Right renal pelvis (tissue), 4 donors: ENCODE data around the gene LAIR2. TPM values are rescaled to one million over a fixed set of nuclear protein-coding genes. Genes with fewer than 3 reads are reported as not detected.

Experiments
- DNase-seq, 4 donors: peaks; one replicate each; pipeline ENCODE4 v3.0.0-alpha.2; 2013; ENCODE audit warnings: low read depth in 4 of 4, low spot score in 3 of 4, missing footprints in 1 of 4
- polyA plus RNA-seq, 4 donors: library from polyadenylated mRNA; unstranded; fragments of 120-200 nt; gene quantifications; one replicate each; pipeline ENCODE4 v1.2.1, GENCODE V29; 2013; ENCODE audit not compliant: insufficient read length in 4 of 4

Gene LAIR2
- polyA plus RNA-seq, 4 donors = 0.21 to 0.49 TPM; not detected in 2

DNA sequence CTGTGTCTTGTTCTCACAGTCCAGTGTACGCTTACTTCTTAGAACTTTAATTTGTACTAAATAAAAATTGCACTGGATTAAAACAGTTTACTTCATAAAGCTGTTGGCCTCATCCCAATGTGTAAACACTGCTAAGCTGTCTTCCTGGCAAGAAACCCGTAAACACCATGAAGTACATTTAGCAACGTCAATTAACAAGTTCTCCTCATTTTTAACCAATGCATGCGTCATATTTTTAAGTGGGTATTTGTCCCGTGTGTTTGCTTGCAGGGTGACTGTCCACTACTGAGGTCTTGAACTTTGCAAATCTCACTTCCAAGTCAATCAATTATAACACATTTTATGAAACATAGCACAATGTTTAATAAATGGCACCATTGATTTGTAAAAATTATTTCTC is 28.2 kb downstream of the LAIR2 start:
- DNase-seq = no peak

DNA sequence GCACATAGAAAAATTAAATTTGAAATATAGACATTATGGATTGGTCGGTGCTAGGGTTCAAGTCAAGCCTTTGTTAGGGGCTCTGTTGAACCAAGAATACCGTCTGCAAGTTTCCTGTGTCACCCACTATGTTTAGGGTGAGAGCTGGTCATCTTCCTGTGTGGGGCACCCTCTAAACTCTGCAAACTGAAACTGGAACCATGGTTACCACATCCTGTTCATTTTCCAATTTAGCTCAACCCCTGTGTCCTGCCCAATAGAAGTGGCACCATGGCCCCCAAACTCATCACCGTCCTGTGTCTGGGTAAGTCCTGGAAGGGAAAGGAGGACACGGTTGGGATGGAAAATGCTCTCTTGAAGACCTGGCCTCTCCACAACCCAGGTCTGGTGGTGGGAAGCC is 29.9 kb downstream of the LAIR2 start:
- DNase-seq = no peak

DNA sequence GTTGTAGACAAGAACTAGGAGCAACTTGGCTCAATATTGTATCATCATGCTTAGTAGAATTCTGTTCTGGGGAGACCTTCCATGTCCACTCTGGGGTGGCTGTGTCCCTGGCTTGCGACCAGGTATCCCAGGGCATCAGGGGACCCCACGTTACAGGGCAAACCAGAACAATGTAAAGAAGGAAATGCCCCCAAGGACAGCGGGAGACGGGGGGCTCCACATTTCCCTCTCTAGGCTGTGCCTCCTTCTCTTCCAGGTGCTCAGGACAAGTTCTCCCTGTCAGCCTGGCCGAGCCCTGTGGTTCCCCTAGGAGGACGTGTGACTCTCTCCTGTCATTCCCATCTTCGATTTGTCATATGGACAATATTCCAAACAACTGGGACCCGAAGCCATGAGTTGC is 30.8 kb downstream of the LAIR2 start:
- no peak for DNase-seq

DNA sequence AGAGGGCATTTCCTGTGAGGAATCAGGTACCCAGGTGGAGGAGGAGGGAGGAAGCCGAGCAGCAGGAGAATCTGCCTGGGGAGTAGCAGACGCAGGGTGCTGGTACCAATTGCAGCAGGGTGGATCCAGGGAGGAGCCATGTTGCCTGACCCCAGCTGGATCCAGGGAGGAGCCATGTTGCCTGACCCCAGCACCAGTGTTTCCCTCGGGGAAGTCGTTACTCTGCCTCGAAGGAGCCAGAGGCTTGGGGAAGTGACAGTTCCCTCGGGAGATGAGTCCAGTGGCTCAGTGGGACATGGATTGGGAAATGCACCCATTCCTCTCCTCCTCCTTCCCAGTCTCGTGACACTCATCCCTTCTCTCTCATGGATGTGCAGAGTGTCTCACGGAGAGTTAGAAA is 31.5 kb downstream of the LAIR2 start:
- DNase-seq = no peak

DNA sequence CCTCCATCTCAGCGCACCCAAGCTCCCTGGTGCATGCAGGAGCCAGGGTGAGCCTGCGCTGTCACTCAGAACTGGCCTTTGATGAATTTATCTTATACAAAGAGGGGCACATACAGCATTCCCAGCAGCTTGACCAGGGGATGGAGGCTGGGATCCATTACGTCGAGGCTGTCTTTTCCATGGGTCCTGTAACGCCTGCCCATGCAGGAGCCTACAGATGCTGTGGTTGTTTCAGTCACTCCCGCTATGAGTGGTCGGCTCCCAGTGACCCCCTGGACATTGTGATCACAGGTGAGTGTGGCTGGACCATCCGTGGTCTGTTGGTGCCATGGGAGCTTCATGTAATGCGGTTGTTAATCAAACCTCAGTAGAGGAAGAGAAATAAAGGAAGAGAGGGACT is 33.0 kb downstream of the LAIR2 start:
- DNase-seq = no peak

DNA sequence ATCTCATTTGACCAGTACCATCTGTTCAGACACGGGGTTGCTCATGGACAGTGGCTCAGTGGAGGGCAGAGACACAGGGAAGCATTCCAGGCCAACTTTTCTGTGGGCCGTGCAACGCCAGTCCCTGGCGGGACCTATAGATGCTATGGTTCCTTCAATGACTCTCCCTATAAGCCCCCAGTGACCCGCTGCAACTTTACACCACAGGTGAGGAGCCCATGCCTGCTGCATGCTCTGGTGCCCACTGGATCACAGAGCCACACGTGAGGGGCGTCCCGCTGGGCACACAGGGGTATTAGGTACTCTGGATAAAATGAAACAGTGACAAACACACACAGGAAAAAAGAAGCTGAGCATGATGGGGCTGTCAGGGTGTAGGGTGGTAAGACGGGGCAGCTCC is 34.3 kb downstream of the LAIR2 start:
- no peak for DNase-seq

DNA sequence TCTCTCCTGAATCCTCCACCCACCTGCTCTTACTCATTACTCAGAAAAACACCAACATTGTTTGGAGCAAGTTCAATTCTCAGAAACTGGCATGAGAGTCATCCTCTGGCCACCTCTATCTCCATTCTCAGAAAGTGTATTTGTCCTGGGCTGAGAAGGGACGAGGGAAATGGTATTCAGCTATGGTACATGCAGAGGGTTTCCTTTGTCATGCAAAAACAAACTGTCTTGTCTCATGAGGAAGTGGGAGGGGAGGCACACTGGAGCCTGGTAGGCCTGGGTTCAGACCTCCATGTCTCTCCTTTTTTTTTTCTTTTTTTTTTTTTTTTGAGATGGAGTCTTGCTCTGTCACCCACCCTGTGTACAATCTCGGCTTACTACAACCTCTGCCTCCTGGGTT is 39.1 kb downstream of the LAIR2 start:
- DNase-seq = no peak

DNA sequence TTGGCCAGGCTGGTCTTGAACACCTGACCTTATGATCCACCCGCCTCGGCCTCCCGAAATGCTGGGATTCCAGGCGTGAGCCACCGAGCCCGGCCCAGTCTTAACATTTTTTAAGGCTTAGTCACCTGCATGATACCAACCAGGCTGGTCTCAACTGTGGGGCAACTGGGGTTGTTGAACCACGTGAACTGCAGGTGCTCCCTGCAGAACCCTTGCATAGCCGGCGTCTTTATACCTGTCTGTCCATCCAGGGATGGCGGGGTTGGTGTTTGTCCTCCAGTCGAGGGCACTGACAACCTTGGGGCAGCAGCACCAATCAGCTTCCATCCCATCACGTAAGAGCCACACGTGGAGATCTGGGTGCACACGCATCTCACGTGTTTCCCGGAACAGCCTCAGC is 46.2 kb downstream of the LAIR2 start:
- DNase-seq = no peak

DNA sequence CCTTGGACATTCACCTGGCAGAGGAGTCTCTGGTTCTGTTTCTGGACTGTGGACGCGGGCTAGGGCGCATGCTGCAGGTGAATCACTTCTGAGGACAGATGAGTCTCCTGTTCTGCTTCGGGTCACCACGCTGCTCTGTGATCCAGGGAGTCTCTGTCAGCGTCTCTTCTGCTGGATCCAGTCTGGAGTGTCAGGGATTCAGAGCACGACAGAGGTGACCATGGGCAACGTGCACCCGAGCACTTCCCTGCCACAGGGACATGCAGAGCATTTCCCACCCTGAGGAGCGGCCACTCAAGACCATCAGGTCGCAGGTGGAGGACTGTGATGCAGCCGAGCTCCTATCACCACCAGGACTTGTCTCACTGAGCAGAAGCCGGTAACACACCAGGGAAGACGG is 46.6 kb downstream of the LAIR2 start:
- no peak for DNase-seq

DNA sequence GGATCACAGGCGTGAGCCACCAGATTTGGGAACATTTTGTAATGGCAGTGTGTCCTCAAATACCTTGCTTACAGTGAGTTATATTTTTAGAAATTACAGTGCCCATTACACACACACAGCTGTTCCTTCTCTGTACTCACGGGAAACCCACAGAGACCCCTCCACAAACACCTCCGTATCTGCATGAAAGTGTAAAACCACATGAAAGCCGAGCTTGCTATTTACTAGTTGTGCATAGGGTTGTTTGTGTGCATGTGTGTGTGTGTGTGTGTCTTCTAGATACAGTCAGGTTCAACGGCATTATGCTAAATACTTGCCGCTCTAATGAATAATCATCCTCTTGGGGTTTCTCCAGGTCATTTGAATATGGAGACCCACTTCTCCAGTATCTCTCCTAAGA is 48.7 kb downstream of the LAIR2 start:
- DNase-seq = no peak

DNA sequence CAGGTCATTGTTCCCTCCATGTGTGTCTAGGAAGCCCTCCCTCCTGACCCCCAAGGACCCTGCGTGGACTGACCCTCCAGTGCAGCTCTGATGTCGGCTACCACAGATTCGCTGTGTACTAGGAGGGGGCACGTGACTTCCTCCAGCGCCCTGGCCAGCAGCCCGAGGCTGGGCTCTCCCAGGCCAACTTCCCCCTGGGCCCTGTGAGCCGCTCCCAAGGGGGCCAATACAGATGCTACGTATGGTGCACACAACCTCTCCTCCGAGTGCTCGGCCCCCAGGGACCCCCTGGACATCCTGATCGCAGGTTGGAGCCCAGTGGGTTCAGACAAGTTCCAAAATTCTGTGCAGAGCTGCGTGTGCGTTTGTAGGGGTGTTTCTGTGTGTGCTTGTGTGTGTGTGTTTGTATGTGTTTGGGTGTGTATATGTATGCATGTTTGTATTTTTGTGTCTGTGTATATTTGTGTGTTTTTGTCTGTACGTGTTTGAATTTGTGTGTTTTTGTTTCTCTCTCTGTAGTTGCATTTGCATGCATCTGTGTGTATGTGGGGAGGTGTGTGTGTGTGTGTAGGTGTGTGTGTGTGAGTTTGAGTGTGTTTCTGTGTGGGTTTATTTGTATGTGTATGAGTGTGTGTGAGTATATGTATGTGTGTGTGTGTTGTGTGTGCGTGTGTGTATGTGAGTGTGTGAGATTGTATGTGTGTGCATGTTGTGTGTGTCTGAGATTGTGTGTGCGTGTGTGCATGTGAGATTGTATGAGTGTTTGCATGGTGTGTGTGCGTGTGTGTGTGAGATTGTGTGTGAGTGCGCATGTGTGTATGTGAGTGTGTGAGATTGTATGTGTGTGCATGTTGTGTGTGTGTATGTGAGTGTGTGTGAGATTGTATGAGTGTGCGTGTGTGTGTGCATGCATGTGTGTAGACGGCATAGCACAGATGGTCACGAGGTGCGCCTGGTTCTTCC is 49.6 kb downstream of the LAIR2 start:
- DNase-seq = no peak

DNA sequence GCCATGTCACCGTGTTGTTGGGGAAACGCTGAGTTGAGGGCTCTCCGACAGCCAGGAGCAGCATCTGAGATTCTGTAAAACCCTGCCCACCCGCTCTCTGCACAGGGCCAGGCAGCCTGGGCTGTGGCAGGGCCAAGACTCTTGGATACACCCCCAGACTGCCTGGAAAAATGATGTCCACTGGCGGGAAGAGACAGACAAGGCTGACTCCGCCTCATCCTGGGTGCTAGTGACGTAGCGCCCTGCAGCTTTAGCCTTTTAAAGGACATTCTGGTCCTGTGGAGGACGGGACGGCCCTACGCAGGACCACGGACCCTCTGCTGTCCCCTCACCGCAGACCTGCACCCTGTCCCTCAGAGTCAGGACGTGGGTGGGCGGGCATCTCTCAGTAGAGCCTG is 50.3 kb downstream of the LAIR2 start:
- DNase-seq = no peak

DNA sequence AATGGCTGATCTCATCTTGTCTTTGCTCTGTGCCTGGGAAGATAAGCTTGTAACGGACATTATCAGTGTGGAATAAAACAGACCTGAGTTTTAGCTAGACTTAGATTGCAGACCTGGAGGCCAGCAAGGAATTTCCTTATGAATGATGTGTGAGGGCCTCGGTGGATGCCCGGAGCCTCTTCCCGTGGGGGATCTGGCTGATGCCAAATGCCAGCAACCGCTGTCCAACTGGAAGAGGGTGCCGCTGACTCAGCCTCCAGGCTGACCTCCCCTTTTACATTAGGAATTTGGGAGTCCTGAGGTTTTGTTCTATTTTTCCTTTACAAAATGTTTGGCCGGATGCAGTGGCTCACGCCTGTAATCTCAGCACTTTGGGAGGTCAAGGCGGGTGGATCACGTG is 51.4 kb downstream of the LAIR2 start:
- DNase-seq = no peak

DNA sequence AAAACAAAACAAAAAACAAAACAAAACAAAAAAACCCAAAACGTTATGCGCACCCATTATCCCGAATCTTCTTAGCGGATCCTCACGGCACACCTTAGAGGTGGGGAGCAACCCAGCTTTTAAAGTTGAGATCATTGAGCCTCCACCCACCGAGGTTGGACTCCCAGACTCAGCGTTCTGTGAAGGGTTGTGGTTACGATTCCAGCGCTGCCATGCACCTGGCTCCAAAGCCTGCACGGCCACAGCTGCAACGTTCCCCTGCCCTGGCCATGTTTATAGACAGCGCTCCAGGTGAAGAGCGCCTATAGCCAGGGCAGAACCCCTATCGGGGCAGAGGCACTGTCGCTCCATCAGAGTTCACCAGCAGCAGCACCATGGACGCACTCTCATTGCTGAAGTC is 52.3 kb downstream of the LAIR2 start:
- no peak for DNase-seq

DNA sequence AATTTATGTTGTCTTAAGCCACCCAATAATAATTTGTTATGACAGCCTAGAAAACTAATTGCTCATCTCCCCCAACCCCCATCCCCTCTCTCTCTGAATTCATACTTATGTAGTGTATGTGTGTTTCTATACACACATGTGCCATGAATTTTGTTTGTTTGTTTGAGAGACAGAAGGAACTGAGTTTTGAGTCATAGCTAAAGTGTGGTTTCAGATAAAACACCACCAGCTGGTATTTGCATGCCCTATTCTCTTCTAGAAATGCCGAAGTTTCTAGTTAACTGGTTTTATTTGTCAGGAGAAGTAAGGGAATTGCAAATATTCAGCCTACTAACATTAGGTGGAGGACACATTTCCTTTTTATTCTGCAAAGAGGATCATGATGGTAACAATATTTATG is 53.6 kb downstream of the LAIR2 start:
- DNase-seq = no peak

DNA sequence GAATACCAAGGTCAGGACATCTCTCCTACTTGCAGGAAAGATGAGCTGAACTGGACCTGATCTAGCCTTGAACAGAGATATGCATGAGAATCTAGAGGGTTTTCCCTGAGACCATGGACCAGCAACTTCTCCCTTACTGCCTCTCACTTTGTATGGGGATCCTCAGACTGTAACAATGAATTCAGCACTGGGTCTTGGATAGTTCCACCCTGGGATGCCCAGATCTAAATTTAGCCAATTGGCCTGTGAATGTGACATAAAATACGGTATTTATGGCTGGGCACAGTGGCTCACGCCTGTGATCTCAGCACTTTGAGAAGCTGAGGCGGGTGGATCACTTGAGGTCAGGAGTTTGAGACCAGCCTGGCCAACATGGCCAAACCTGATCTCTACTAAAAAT is 55.7 kb downstream of the LAIR2 start:
- DNase-seq = no peak

Other genes starting within 250 kb of the LAIR2 start
- gene LILRB5, start 245.6 kb upstream of the LAIR2 start, polyA plus RNA-seq = 1 to 10 TPM; 1.9 to 2.6 (median 2.1) TPM
- gene LILRB2, start 221.7 kb upstream of the LAIR2 start, polyA plus RNA-seq = 1 to 10 TPM in 2 of 4 donors, under 1 TPM in 2; 0.87 to 1.5 (median 1.0) TPM
- 1 to 10 TPM in 1 of 4 donors, under 1 TPM in 3; 0.17 to 1.2 (median 0.34) TPM for gene LILRA5, start 189.7 kb upstream of the LAIR2 start, polyA plus RNA-seq
- gene LILRA4, start 163.7 kb upstream of the LAIR2 start, polyA plus RNA-seq = under 1 TPM in 3 of 4 donors, not detected in 1; 0.04 to 0.20 (median 0.12) TPM
- gene LAIR1, start 137.9 kb upstream of the LAIR2 start, polyA plus RNA-seq = 1 to 10 TPM; 3.3 to 5.6 (median 4.7) TPM
- 10 to 100 TPM in 1 of 4 donors, 1 to 10 TPM in 3; 6.7 to 14.1 (median 8.1) TPM for gene TTYH1, start 87.4 kb upstream of the LAIR2 start, polyA plus RNA-seq
- gene LENG8, start 53.6 kb upstream of the LAIR2 start, polyA plus RNA-seq = 100 to 1,000 TPM; 126 to 169 (median 150) TPM
- 1 to 10 TPM; 1.4 to 2.9 (median 1.8) TPM for gene LENG9, start 39.1 kb upstream of the LAIR2 start, polyA plus RNA-seq
- 10 to 100 TPM; 25.1 to 49.9 (median 30.2) TPM for gene CDC42EP5, start 29.5 kb upstream of the LAIR2 start, polyA plus RNA-seq
- gene LILRA2, start 71.0 kb downstream of the LAIR2 start, polyA plus RNA-seq = 1 to 10 TPM in 1 of 4 donors, under 1 TPM in 3; 0.47 to 1.2 (median 0.79) TPM
- gene LILRA1, start 90.8 kb downstream of the LAIR2 start, polyA plus RNA-seq = under 1 TPM; 0.29 to 0.62 (median 0.40) TPM
- 1 to 10 TPM in 1 of 4 donors, under 1 TPM in 3; 0.86 to 1.6 (median 0.96) TPM for gene LILRB1, start 127.7 kb downstream of the LAIR2 start, polyA plus RNA-seq
- 1 to 10 TPM in 2 of 4 donors, under 1 TPM in 2; 0.84 to 1.2 (median 1.0) TPM for gene LILRB4, start 160.2 kb downstream of the LAIR2 start, polyA plus RNA-seq
- gene KIR3DL3, start 221.6 kb downstream of the LAIR2 start, polyA plus RNA-seq = not detected
- gene KIR2DL3, start 235.7 kb downstream of the LAIR2 start, polyA plus RNA-seq = not detected